BLaER1 treated with 17β-estradiol and CSF1 and Interleukin-3, amounts not matched to agents 10 nM and 100 nM (cell line): ENCODE results near the gene ZBTB8A.

Experiments used
- H3K27ac ChIP-seq, 11 experiments: shearing (Covaris generic); formaldehyde crosslinking; 2 replicates each; pipeline ENCODE4 v1.8.1; 2022
- H3K27me3 ChIP-seq, 11 experiments: shearing (Covaris generic); formaldehyde crosslinking; 2 replicates each; pipeline ENCODE4 v1.8.1; 2022
- H3K36me3 ChIP-seq, 11 experiments: shearing (Covaris generic); formaldehyde crosslinking; 2 replicates each; pipeline ENCODE4 v1.8.1; 2022
- H3K4me1 ChIP-seq, 10 experiments: shearing (Covaris generic); formaldehyde crosslinking; 2 replicates each; pipeline ENCODE4 v1.8.1; 2022
- H3K4me2 ChIP-seq, 11 experiments: shearing (Covaris generic); formaldehyde crosslinking; 2 replicates each; pipeline ENCODE4 v1.8.1; 2022
- H3K4me3 ChIP-seq, 10 experiments: shearing (Covaris generic); formaldehyde crosslinking; 2 replicates each; pipeline ENCODE4 v1.8.1; 2022
- H3K9ac ChIP-seq, 11 experiments: shearing (Covaris generic); formaldehyde crosslinking; 2 replicates each; pipeline ENCODE4 v1.8.1; 2022
- H3K9me3 ChIP-seq, 11 experiments: shearing (Covaris generic); formaldehyde crosslinking; replicated peaks in 1 of 11; 2 replicates each; pipeline ENCODE4 v1.8.1; 2022
- H4K20me1 ChIP-seq, 11 experiments: shearing (Covaris generic); formaldehyde crosslinking; 2 replicates each; pipeline ENCODE4 v1.8.1; 2022
- Cebpa-rat ChIP-seq, 11 experiments: shearing (Covaris generic); IDR thresholded peaks; 2 replicates each; pipeline ENCODE4 v1.8.1; 2022

ZBTB8A gene

GRCh38 chr1:32538887-32539583 is at the start of gene ZBTB8A:
Gene ZBTB8A, plus strand, starts transcription at chr1:32539427. Its CDS starts 53,505 bp downstream, at chr1:32592932.
- peak within 1 kb of the TSS; percentile 64 to 73 (median 68) for H3K4me3 ChIP-seq
- peak within 1 kb of the TSS; percentile 29 to 78 (median 71); a peak in 20 of 22 replicates for H3K27ac ChIP-seq

GRCh38 chr1:32489774-32490454 is 49.3 kb upstream of the ZBTB8A start:
- Histone ChIP-seq H3K4me2 (peak overlapping the region in 9 of 11 experiments; percentile 39 to 84 (median 64); a peak in 17 of 22 replicates), H3K4me3 (peak overlapping the region in 1 of 10 experiments; percentile 13; a peak in 1 of 20 replicates), H3K9ac (no peak overlapping the region), H3K9me3 (peaks cover 0 to 6% (median 2%) of the 10 kb centered on the region in 11 experiments; a peak in 7 of 22 replicates), H3K36me3 (no peaks in the 10 kb centered on the region), H3K27me3 (no peaks in the 10 kb centered on the region), H3K27ac (no peak overlapping the region), H3K4me1 (peaks cover 0 to 50% (median 27%) of the 10 kb centered on the region in 10 experiments; a peak in 16 of 20 replicates), H4K20me1 (no peaks in the 10 kb centered on the region)
- TF ChIP-seq Cebpa-rat (IDR thresholded peaks at IDR 0.05) = no peak

More at GRCh38 chr1:32538887-32539583, at the start of gene ZBTB8A:
- H4K20me1 ChIP-seq = no peaks in the 10 kb centered on the region
- TF ChIP-seq Cebpa-rat (IDR thresholded peaks at IDR 0.05) = no peak
- H3K27me3 ChIP-seq = peaks cover 36 to 75% (median 73%) of the 10 kb centered on the region in 11 experiments
- H3K4me2 ChIP-seq = peak within 1 kb of the TSS; percentile 60 to 90 (median 84)
- H3K9ac ChIP-seq = peak within 1 kb of the TSS; percentile 69 to 84 (median 78)
- H3K4me1 ChIP-seq = peaks cover 3 to 36% (median 17%) of the 10 kb centered on the region in 10 experiments; a peak in 18 of 20 replicates
- no peaks in the 10 kb centered on the region for H3K36me3 ChIP-seq
- H3K9me3 ChIP-seq = no peaks in the 10 kb centered on the region

- no peak for TF ChIP-seq Cebpa-rat (IDR thresholded peaks at IDR 0.05)
- Histone ChIP-seq H3K27ac (no peak overlapping the region), H3K27me3 (no peaks in the 10 kb centered on the region)
Observed at GRCh38 chr1:32491386-32491785, 47.8 kb upstream of the ZBTB8A start.

GRCh38 chr1:32494196-32494595 is 45.0 kb upstream of the ZBTB8A start:
- Histone ChIP-seq H3K27ac (no peak overlapping the region), H3K4me2 (no peak overlapping the region)
- TF ChIP-seq Cebpa-rat (IDR thresholded peaks at IDR 0.05) = no peak

More at GRCh38 chr1:32491386-32491785, 47.8 kb upstream of the ZBTB8A start:
- Histone ChIP-seq H3K9me3 (no peaks in the 10 kb centered on the region), H3K9ac (no peak overlapping the region), H3K4me1 (peaks cover 0 to 51% (median 27%) of the 10 kb centered on the region in 10 experiments; a peak in 16 of 20 replicates), H3K4me2 (peak overlapping the region in 6 of 11 experiments; percentile 0 to 76 (median 44); a peak in 9 of 22 replicates), H3K36me3 (no peaks in the 10 kb centered on the region), H4K20me1 (no peaks in the 10 kb centered on the region), H3K4me3 (no peak overlapping the region)

GRCh38 chr1:32494711-32495337 is 44.4 kb upstream of the ZBTB8A start:
- Histone ChIP-seq H3K9ac (no peak overlapping the region), H3K4me3 (no peak overlapping the region), H4K20me1 (no peaks in the 10 kb centered on the region), H3K9me3 (no peaks in the 10 kb centered on the region), H3K27me3 (no peaks in the 10 kb centered on the region), H3K27ac (no peak overlapping the region), H3K4me1 (peaks cover 0 to 42% (median 17%) of the 10 kb centered on the region in 10 experiments; a peak in 16 of 20 replicates), H3K4me2 (peak overlapping the region in 4 of 11 experiments; percentile 7 to 30 (median 16); a peak in 4 of 22 replicates), H3K36me3 (no peaks in the 10 kb centered on the region)
- TF ChIP-seq Cebpa-rat (IDR thresholded peaks at IDR 0.05) = no peak

More at GRCh38 chr1:32494196-32494595, 45.0 kb upstream of the ZBTB8A start:
- no peaks in the 10 kb centered on the region for H4K20me1 ChIP-seq
- no peaks in the 10 kb centered on the region for H3K9me3 ChIP-seq
- H3K27me3 ChIP-seq = no peaks in the 10 kb centered on the region
- peaks cover 0 to 42% (median 21%) of the 10 kb centered on the region in 10 experiments; a peak in 16 of 20 replicates for H3K4me1 ChIP-seq
- H3K4me3 ChIP-seq = no peak overlapping the region
- no peaks in the 10 kb centered on the region for H3K36me3 ChIP-seq
- H3K9ac ChIP-seq = no peak overlapping the region

GRCh38 chr1:32496127-32496526 is 43.1 kb upstream of the ZBTB8A start:
- peak in 1 of 11 experiments; percentile 56; a peak in 2 of 22 replicates for TF ChIP-seq Cebpa-rat (IDR thresholded peaks at IDR 0.05)
- Histone ChIP-seq H3K27ac (no peak overlapping the region), H3K27me3 (no peaks in the 10 kb centered on the region), H4K20me1 (no peaks in the 10 kb centered on the region), H3K9me3 (no peaks in the 10 kb centered on the region), H3K9ac (no peak overlapping the region), H3K4me3 (no peak overlapping the region), H3K4me1 (peaks cover 0 to 32% (median 14%) of the 10 kb centered on the region in 10 experiments; a peak in 16 of 20 replicates), H3K4me2 (no peak overlapping the region), H3K36me3 (no peaks in the 10 kb centered on the region)

- TF ChIP-seq Cebpa-rat (IDR thresholded peaks at IDR 0.05) = no peak
- Histone ChIP-seq H3K9ac (no peak overlapping the region), H3K9me3 (no peaks in the 10 kb centered on the region), H3K36me3 (no peaks in the 10 kb centered on the region), H3K4me1 (peaks cover 0 to 24% (median 10%) of the 10 kb centered on the region in 10 experiments; a peak in 13 of 20 replicates), H4K20me1 (no peaks in the 10 kb centered on the region), H3K4me2 (peak overlapping the region in 2 of 11 experiments; percentile 6 to 19; a peak in 1 of 22 replicates), H3K27ac (no peak overlapping the region), H3K27me3 (no peaks in the 10 kb centered on the region), H3K4me3 (no peak overlapping the region)
Observed at GRCh38 chr1:32498751-32499150, 40.5 kb upstream of the ZBTB8A start.

- H4K20me1 ChIP-seq = no peaks in the 10 kb centered on the region
- H3K4me2 ChIP-seq = peak overlapping the region; percentile 76 to 89 (median 81)
- peak overlapping the region; percentile 80 to 93 (median 88) for H3K27ac ChIP-seq
- peak overlapping the region; percentile 84 to 92 (median 89) for H3K9ac ChIP-seq
- H3K4me3 ChIP-seq = peak overlapping the region; percentile 69 to 92 (median 78)
- H3K9me3 ChIP-seq = peaks cover 0 to 5% (median 0%) of the 10 kb centered on the region in 11 experiments; a peak in 3 of 22 replicates
- no peaks in the 10 kb centered on the region for H3K36me3 ChIP-seq
- H3K27me3 ChIP-seq = no peaks in the 10 kb centered on the region
- TF ChIP-seq Cebpa-rat (IDR thresholded peaks at IDR 0.05) = no peak
- H3K4me1 ChIP-seq = peaks cover 0 to 17% (median 10%) of the 10 kb centered on the region in 10 experiments; a peak in 12 of 20 replicates
Observed at GRCh38 chr1:32500387-32501209, 38.6 kb upstream of the ZBTB8A start.
